ENCODE measurements around the gene DAAM1. TPM values are rescaled to one million over a fixed set of nuclear protein-coding genes. Genes with fewer than 3 reads are reported as not detected.

DAAM1 gene
- total and polyA plus RNA-seq, 12 donors: 7.4 to 37.4 (median 24.9) TPM

DNA sequence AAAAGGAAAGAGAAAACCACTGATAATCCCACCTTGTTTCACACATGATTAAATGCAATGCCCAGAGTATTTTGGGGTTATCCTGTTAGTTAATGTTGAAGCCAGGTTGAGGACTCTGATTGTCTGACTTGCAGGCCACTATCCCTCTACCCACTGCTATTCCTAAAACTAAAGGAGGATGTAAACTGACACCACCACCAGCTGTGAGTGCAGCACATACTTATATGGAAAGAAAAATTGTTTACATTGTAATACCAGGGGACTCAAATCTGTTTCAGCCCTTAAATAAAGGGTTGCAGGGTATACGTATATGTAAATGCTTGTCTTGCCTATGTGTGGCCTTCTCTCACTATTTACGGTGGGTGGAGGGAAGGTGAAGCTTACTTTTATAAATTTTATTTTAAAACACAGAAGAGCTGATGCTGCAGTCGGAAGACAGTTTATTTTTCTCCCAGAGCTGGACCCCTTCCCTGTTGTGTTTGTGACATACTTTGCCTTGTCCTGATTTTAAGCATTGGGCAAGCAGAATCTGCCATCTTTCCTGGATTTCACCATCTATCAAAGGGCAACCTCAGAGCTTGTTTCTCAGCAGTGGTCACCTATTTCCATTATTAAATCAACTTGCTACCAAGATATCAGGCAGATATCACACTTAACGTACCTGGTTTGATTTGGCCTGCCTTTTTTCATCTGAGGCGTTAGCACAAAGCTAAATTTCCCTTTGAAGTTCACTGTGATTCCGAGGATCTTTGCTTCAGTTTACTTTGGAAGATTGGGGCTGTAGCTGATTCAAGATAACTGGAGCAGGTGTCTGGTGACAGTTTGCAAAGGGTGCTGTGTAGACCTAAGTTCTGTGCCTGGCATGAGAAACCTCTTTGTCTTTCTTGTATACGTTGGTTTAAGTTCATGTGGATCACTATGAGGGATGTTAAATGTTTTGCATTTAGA, 25.2 kb downstream of the DAAM1 start:
- TF ChIP-seq POLR2A (IDR thresholded peaks at IDR 0.05): no peak
- TF ChIP-seq, protein P1, sequence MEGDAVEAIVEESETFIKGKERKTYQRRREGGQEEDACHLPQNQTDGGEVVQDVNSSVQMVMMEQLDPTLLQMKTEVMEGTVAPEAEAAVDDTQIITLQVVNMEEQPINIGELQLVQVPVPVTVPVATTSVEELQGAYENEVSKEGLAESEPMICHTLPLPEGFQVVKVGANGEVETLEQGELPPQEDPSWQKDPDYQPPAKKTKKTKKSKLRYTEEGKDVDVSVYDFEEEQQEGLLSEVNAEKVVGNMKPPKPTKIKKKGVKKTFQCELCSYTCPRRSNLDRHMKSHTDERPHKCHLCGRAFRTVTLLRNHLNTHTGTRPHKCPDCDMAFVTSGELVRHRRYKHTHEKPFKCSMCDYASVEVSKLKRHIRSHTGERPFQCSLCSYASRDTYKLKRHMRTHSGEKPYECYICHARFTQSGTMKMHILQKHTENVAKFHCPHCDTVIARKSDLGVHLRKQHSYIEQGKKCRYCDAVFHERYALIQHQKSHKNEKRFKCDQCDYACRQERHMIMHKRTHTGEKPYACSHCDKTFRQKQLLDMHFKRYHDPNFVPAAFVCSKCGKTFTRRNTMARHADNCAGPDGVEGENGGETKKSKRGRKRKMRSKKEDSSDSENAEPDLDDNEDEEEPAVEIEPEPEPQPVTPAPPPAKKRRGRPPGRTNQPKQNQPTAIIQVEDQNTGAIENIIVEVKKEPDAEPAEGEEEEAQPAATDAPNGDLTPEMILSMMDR (IDR thresholded peaks at IDR 0.05): no peak
- H3K9me3 ChIP-seq (replicated peaks in 1 of 3): no peaks in the 10 kb centered on the region
- no peak overlapping the region for H3K4me3 ChIP-seq
- 88 to 95% (median 92%) methylated on average over 7 of the region's 7 CpGs for WGBS, 4 donors
- no peaks in the 10 kb centered on the region for H3K27me3 ChIP-seq
- H3K4me1 ChIP-seq (replicated peaks in 1 of 2): peaks cover 3 to 28% of the 10 kb centered on the region in 2 donors
- no peak for DNase-seq
- no peaks in the 10 kb centered on the region for H3K36me3 ChIP-seq (replicated peaks in 1 of 2)
- no peak overlapping the region for H3K27ac ChIP-seq
- intact Hi-C loops (cut with DNase I): no loop called here

DNA sequence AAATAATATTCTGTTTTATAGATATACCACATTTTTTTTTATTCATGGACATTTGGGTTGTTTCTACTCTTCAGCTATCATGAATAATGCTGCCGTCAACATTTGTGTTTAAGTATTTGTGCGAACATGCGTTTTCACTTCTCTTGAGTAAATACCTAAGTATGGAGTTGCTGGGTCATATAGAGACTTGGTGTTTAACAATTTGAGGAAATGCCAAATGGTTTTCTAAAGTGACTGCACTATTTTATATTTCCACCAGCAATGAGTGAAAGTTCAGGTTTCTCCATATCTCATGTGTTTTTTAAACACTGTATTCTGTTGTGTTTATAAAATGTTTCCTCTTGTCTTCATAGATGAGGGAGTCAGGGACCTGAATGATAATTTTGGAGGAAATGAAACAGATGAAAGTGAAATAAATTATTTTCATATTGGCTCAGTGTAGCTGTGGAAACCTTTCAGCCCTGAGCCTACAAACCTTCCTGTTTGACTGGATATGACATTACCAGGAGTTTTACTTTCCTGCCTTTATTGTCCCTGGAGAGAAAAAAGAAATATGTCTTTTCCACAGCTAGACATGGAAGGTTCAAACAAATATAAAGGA, 26.3 kb downstream of the DAAM1 start:
- no peaks in the 10 kb centered on the region for H3K36me3 ChIP-seq (replicated peaks in 1 of 2)
- WGBS, 4 donors: 80 to 93% (median 88%) methylated on average over 3 of the region's 3 CpGs
- H3K9me3 ChIP-seq (replicated peaks in 1 of 3): no peaks in the 10 kb centered on the region
- DNase-seq: no peak
- no peaks in the 10 kb centered on the region for H3K27me3 ChIP-seq
- TF ChIP-seq, protein P1 (IDR thresholded peaks at IDR 0.05): no peak
- no peak for TF ChIP-seq POLR2A (IDR thresholded peaks at IDR 0.05)
- H3K4me3 ChIP-seq: no peak overlapping the region
- intact Hi-C loops (cut with DNase I): no loop called here
- peaks cover 3 to 34% of the 10 kb centered on the region in 2 donors for H3K4me1 ChIP-seq (replicated peaks in 1 of 2)
- H3K27ac ChIP-seq: no peak overlapping the region

DNA sequence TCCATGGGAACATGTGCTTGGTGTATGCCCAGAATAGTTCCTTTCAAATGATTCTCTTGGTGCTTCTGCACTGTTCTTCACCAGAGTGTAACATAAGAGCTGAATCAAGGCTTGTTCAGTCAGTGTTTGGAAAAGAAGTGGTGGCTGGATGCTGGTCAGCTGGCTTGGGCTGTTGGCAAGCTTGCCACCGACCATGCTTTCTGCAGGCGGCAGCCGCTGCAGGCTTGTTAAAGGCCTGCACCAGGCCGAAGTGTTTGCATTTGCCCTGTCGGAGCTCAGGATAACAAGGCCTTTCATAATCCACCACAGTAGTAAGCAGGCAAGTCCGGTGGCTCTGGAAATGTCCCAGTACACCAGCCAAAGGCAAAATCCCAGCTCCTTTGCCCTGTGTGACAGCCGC, 26.9 kb downstream of the DAAM1 start:
- 60 to 72% (median 63%) methylated on average over 5 to 7 of the region's 7 CpGs for WGBS, 4 donors
- intact Hi-C loops (cut with DNase I): no loop called here
- no peak overlapping the region for H3K4me3 ChIP-seq
- no peaks in the 10 kb centered on the region for H3K9me3 ChIP-seq (replicated peaks in 1 of 3)
- DNase-seq: peak in 5 of 7 donors; percentile 8 to 66 (median 32)
- peak overlapping the region in 1 of 5 donors; percentile 15 for H3K27ac ChIP-seq
- H3K27me3 ChIP-seq: no peaks in the 10 kb centered on the region
- H3K36me3 ChIP-seq (replicated peaks in 1 of 2): no peaks in the 10 kb centered on the region
- H3K4me1 ChIP-seq (replicated peaks in 1 of 2): peaks cover 3 to 37% of the 10 kb centered on the region in 2 donors
- no peak for TF ChIP-seq POLR2A (IDR thresholded peaks at IDR 0.05)
- TF ChIP-seq, protein P1 (IDR thresholded peaks at IDR 0.05): no peak

DNA sequence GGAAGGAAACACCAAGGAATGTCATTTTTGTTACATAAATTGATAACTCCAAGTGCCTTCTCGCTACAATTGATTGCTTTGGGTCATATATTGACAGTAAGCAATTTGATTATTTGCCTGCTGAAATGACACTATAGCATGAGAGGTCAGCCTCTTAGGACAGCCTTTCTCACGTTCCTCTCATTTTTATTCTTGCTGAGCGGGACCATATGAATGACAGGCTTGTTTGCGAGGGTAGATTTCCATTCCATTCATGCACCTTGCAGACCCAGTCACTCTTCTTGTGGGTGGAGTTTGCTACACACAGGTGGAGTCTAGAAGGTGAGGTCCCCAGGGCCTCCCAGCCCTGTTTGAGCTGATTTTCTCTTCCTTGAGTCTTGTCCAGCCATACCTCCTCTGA, 27.3 kb downstream of the DAAM1 start:
- Histone ChIP-seq H3K4me3 (no peak overlapping the region), H3K36me3 (replicated peaks in 1 of 2) (no peaks in the 10 kb centered on the region), H3K27me3 (no peaks in the 10 kb centered on the region), H3K9me3 (replicated peaks in 1 of 3) (no peaks in the 10 kb centered on the region), H3K27ac (peak overlapping the region in 1 of 5 donors; percentile 15), H3K4me1 (replicated peaks in 1 of 2) (peaks cover 3 to 37% of the 10 kb centered on the region in 2 donors)
- intact Hi-C loops (cut with DNase I): no loop called here
- 91 to 97% (median 94%) methylated on average over 4 of the region's 4 CpGs for WGBS, 4 donors
- no peak for TF ChIP-seq POLR2A (IDR thresholded peaks at IDR 0.05)
- no peak for DNase-seq
